MV-4-11 (cell line): ENCODE data around the gene SHMT2.

Experiments
- DNase-seq: peaks from one replicate; lab custom pipeline; 2025; lab: John Stamatoyannopoulos, UW

The SHMT2 gene

DNA sequence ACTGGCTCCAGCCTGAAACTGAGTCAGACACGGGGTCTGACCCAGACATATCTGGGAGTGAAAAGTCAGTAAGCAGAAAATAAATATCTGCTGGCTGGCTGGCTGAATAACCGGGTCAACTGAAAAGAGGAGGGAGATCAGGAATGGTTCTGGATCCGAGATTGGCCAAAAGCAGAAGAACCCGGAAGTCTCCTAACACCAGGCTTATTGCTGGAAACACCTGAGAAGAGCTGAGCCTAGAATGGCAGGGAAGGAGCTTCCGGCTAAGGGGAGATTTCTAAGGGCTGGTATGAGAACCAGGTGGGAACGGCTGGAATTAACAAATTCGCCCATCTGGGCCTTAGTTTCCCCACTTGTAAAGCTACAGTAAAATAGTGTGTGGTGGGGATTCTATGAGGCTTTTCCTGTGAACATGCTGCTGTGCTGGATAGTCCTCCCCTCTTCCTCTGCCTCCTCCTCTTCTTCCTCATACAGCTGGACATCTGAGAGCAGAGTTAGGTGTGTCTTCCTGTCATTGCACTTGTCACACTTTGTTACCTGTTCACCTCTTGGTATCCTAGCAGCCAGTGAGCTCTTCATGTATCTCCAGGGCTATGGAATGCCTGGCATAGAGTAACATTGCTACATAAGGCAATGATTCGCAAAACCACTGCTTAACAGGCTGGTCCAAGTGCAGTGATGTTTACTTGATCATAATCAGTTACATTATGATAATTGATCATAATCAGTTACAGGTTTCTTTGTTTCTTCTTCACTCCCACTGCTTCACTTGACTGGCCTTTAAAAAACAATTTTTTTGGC is 2.0 kb upstream of the SHMT2 start:
- no peak for DNase-seq

DNA sequence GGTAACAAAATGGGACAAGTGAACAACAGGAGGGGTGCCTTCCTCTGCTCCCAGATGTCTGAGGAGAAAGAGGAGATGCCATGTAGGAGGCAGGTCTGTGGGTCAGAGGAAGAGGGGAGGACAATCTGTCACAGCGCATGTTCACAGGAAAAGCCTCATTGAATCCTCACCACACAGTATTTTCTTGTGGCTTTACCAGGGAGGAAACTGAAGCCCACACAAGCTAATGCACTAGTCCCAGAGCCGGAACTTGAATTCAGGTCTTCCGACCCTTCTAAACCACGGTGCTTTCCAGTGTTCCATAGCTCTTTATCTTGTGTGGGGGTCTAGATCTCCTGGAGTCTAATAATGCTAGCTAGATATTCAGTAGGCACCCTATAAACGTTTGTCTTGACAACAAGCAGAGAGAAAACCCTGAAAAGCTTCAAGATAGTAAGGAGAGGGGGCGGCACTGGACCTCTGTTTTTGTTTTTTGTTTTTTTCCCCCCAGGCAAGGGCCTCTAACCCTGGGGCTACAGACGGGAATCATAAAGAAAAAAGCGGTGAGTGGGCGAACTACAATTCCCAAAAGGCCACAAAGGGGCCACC is 371 bp upstream of the SHMT2 start:
- DNase-seq = peak; percentile 75

DNA sequence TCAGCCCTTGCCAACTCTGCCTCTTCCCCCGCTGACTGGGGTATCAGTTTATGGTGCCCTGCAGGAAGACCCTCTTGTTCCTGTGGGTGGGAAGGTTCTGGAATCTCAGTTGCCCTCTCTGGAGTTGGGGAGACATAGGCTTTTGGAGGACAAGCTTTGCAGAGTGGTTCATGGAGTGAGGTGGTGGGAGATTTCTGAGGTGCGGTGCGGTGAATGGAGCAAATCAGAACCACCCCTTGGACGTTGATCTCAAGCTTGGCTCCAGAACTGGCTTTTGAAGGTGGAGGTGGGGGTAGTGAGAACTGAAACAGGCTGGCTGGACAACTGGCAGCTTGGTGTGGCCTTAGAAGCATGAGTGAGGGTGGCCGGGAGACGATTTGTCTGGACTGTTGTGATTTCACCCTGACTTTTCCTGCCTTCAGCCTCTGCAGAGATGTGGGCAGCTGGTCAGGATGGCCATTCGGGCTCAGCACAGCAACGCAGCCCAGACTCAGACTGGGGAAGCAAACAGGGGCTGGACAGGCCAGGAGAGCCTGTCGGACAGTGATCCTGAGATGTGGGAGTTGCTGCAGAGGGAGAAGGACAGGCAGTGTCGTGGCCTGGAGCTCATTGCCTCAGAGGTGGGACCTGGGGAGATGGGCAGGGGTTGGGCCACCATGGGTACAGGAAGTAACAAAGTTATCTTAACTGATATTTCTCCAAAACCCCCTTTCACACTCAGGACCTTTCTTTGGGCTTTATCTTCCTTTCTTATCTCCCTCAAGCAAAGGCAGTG is 1.1 kb downstream of the SHMT2 start:
- no peak for DNase-seq

DNA sequence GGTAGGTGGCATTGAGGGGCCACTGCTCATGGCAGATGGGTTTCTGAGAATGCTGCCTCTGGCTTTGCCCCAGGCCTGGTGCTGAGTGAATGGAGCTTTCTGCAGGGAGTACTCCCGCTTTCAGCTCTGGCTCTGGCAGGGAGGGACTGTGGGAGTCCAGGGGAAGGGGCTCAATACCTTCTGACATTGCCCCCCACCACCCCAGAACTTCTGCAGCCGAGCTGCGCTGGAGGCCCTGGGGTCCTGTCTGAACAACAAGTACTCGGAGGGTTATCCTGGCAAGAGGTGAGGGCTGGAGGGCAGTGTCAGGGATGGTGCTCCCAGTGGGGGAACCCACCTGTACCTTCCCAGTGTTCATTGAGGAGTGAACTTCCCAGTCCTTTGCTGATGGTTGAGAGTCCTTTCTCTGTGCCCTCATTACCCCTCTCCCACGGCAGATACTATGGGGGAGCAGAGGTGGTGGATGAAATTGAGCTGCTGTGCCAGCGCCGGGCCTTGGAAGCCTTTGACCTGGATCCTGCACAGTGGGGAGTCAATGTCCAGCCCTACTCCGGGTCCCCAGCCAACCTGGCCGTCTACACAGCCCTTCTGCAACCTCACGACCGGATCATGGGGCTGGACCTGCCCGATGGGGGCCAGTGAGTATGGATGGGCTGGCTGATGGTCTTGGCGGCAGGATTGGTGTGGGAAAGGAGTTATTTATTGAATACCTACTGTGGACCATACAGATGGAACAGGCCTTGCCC is 1.9 kb downstream of the SHMT2 start:
- DNase-seq = no peak

DNA sequence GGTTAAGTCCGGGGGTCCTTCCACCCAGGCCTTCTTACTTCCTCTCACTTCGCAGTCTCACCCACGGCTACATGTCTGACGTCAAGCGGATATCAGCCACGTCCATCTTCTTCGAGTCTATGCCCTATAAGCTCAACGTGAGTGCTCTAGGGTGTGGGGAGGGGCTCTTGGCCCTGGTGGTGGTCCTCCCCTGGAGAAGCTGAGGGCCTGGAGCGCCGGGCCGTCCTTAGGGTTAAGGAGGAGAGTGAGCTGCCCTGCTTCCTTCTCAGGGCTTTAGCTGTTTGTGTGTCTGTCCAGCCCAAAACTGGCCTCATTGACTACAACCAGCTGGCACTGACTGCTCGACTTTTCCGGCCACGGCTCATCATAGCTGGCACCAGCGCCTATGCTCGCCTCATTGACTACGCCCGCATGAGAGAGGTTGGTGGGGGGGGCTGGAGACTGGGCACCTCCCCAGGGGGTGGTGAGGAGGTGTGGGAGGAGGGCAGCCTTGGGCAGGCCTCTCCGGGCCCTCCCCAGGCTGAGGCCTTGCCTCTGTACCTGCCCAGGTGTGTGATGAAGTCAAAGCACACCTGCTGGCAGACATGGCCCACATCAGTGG is 2.7 kb downstream of the SHMT2 start:
- DNase-seq = no peak

DNA sequence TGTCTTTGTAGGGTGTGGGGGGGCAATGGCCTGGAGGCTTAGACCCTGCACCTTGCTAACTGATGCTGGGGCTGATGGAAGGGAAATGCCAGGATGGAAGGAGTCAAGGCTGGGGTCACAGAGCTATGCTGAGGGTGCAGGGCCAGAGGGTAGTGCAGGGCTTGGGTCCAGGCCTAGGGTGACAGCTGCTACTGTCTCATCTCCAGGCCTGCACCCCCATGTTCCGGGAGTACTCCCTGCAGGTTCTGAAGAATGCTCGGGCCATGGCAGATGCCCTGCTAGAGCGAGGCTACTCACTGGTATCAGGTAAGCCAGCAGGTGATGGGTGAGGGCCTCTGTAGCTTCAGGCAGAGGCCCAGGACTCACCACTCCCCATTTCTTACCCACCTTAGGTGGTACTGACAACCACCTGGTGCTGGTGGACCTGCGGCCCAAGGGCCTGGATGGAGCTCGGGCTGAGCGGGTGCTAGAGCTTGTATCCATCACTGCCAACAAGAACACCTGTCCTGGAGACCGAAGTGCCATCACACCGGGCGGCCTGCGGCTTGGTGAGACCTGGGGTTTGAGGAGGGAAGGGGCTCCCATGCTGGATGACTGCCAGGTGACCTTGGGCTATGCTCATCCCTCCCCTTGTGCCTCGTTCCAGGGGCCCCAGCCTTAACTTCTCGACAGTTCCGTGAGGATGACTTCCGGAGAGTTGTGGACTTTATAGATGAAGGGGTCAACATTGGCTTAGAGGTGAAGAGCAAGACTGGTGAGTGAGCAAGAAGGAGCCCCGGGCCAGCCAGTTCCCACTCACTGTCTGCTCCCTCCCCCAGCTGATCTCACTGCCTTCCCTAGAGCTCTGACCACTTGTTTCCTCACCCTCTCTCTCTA is 4.1 kb downstream of the SHMT2 start:
- no peak for DNase-seq

DNA sequence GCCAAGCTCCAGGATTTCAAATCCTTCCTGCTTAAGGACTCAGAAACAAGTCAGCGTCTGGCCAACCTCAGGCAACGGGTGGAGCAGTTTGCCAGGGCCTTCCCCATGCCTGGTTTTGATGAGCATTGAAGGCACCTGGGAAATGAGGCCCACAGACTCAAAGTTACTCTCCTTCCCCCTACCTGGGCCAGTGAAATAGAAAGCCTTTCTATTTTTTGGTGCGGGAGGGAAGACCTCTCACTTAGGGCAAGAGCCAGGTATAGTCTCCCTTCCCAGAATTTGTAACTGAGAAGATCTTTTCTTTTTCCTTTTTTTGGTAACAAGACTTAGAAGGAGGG is 4.7 kb downstream of the SHMT2 start:
- DNase-seq = no peak

DNA sequence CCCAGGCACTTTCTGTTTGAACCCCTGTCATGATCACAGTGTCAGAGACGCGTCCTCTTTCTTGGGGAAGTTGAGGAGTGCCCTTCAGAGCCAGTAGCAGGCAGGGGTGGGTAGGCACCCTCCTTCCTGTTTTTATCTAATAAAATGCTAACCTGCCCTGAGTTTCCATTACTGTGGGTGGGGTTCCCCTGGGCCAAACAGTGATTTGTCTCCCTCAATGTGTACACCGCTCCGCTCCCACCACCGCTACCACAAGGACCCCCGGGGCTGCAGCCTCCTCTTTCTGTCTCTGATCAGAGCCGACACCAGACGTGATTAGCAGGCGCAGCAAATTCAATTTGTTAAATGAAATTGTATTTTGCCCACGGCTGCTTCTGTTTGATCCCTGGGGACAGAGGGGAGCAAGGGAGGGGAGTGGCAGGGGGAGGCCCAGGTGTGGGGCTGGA is 5.1 kb downstream of the SHMT2 start:
- DNase-seq = no peak

DNA sequence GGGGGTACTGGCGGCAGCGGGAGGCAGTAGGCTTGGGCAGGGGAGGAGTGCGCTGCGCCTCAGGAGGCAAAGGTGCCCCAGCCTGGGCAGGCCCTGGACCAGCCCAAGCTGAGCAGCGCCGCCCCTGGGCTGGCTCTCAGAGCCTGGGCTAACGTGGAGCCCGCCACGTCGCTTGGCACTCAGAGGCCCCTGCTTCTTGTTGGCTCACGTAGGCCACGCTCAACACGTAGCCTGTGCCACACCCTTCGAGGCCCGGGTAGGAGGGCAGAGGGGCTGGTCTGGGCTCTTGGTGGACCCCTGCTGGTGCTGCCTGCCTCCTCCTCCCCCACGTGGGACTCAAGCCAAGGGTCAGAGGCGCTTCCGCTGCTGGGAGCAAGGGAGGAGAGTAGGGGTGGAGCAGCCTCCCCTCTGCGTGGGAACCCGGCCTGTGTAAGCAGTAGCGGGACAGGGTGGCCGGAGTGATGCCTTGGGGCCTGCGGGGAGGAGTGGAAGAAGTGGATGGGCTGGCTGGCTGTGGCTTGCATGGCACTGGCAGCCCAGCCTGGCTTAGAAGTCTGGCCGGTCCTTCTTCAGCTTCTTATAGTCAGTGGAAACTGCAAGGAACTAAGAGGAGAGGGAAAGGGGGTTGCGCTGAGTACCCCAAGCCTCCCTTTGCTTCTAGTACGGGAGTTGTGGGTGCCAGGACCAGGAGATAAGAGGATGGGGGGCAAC is 5.7 kb downstream of the SHMT2 start:
- DNase-seq = no peak

DNA sequence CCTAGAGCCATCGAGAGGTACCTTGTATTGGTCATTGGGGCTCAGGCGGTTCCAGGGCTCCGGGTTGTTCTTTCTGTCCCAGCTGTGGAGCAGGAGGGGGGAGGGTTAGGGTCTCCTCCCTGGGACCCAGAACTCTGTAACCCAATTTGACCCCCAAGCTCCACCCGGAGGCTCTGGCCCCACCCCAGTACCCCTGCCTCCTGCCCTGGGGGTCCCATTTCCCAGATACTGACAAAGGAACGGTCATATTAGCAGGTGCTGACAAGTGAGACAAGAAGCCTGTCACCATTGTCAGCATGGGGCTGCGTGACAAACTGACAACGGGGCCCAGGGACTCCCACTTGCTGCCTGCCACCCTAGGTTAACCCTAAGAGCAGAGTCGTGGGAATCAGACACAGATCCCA is 6.2 kb downstream of the SHMT2 start:
- no peak for DNase-seq

DNA sequence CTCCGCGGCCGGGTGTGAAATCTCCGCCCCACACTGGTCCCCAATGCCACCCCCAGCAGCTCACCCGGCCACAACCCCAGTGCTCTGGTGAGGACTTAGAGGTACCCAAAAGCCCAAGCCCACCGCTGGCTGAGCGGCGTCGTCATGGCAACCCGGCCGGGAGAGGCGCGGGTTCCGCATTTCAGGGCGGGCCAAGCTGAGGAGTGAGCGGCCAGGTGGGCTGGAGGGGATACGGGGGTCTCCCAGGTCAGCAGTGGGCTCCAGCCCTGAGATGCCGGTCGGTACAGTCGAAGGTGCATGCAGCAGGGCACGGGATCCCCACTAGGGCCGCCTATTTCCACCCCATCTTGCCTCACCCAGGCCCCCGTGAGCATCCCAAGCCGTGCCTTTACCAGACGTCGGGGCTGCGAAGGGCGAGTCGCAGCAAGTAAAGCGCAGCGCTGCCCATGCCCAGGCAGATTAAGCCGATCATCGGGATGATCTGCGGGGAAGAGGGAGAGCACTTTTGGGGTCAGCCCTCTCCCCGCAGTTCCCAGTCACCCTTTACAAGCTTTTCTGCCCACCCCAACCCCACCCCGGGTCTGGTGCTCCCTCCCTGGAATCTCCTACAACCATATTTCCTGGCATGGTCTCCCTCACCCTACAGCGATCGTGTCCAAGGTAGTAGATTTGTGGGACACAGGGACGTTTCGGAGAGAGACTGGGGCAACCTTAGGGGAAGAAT is 6.9 kb downstream of the SHMT2 start:
- no peak for DNase-seq

DNA sequence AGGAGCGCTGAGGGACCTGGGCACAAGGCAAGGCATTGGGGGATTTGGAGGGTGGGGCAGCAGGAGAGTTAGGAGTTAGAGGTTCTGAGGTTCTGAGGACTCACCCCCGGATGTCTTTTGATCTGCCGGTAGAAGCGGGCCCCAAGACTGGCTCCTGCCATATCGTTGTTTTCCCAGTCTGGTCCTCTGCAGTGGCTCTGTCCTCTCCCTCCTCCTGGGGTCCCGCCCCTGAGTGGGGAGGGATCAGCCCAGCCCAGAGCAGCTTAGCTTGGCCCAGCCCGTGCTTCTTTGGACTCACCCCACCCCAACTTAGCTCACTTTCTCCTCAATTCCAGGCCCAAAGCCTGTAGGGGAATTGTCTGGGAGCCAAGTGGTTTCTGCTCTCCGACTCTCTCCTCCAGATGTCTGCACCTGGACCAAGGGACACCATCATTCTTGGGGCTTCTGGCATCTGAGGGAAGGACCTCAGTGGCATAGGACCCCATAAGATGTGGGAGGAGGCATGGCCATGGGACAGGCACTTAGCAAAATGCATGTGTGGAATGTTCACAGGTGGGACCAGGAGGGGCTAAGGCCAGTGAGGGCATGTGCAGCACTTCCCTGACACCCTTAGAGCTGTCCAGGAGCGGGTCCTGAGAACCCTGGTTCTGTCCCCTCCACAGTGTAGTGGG is 7.5 kb downstream of the SHMT2 start:
- no peak for DNase-seq

DNA sequence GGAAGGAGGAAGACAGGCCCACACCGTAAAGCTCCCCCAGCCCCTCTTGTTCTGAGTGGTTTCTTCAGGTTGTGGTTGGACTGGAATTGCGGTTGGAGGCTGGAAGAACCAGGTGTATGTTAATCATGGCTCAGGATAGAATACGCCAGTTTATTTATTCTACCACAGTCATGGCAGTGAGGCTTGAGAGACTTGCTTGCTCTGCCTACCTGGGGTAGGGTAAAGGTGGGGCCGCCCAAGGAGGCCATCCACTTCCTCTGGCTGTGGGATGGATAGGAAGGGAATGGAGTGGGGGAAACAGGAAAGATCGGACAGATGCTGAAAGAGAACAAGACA is 8.1 kb downstream of the SHMT2 start:
- no peak for DNase-seq

DNA sequence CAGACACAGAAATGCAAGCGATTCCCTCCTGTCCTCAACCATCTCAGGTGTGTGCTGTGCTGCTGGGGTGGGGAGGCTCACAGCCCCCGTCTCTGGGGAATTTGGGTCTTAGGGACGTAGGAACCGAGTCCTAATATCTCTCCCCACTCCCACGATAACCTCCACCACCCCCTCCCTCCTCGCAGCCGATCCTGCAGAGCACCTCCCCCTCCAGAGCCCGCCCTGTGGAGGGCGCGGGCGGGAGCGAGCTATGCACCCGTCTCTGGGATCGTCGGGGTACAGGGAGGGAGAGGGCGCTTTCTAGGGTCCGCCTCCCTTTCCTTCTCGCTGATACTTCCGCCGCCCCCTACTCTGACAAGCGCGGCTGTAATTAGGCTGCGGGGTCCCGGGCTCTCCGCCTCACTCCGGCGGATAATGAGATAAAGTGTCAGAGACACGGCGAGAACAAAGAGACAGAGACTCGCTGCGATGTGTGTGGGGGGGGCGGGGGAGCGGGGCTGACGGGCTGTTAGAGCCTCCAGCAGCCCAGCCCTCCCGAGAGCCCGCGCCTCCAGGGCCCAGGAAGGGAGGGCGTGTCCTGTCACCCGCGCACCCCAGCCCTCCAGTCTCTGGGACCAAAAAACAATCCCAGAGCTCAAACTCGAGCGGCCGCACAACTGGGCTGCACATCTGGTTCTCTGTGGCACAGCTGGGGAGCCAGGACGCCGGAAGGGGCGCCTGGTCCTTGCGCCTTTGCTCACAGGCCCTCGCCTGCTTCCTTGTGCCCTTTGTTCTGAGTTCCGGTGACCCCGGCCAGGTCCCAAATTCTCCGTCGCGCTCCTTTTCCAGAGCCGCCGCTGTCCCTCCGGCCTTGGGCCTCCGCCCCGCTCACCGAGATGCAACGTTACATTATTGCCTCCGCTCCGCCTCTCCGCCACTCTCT is 8.7 kb downstream of the SHMT2 start:
- no peak for DNase-seq

DNA sequence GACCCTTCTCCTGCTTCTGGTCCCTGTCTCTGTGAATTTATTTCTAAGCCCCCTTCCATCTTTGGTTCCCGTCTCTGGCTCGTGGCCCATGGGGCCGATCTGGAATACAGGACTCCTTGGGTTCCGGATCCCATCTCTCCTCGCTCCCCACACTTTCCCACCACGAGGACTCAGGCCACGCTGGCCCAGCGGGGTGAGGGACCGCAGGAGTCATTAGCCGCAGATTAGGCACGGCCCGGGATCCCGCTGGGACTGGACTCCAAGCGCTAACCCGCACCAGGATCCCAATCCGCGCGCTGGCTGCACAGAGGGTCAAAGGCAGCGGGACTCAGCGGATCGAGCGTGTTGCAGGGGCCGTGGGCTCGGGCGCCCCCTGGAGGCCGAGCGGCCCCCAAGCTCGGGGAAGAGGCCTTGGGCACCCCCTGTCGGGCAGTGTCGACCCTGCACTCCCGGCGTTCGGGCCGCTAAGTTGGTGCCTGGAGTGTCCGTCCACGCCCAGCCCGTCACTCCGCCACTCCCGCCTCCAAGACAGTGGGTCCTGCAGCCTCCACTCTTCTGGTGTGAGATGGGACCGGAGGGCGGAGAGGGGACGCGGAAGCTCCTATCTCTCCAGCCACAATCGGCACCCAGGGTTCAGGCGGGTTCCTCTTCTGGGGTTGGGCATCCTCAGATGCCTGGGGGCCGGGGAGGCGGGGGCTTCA is 9.5 kb downstream of the SHMT2 start:
- DNase-seq = peak; percentile 78

DNA sequence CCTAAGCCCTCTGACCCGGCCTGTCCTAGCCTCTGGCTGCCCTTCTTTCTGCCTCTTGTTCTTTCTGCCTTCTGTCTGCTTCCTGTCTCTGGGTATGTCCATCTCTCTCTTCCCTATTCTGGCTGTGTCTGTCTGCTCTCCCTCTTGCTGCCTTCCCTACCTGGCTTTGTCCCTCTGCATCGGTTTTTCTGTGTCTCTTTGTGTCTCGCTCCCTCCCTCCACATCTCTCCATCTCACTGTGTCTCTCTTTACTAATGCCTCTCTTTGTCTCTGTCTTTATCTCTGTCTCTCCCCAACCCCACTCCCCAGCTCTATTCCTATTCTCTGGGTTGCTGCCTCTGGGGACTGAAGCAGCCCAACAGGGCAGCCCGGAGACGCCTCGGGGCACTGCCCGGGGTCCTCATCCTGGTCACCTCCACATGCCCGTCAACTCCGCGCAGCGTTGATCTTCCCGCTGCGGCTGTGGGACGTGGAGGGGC is 10.1 kb downstream of the SHMT2 start:
- no peak for DNase-seq
